GM23338 (cell line): ENCODE measurements around the gene RAB11FIP3. TPM values are rescaled to one million over a fixed set of nuclear protein-coding genes. Genes with fewer than 3 reads are reported as not detected.
"Not testable (repeated sequence)": the region's sequence is repeated elsewhere in the genome, so short reads cannot be mapped to it uniquely, and the experiment has no call there.

Source experiments
- ATAC-seq: fragments of 200-7000 bp; cut with Tn5 transposase; 3 replicates; pipeline ENCODE4 v1.9.1; 2020
- DNase-seq: peaks from one replicate; pipeline ENCODE4 v3.0.0-alpha.2; 2015; ENCODE audit warnings: low spot score
- H2AFZ ChIP-seq: fragments of 200-600 bp; sonication (generic); 2 replicates; pipeline ENCODE4 v1.8.0; 2016; ENCODE audit warnings: antibody characterized with exemption, mild to moderate bottlenecking, moderate library complexity
- H3F3A ChIP-seq: fragments of 200-600 bp; sonication (generic); replicated peaks from 2 replicates; pipeline ENCODE4 v1.8.0; 2017; ENCODE audit warnings: antibody characterized with exemption, mixed run types, low read depth
- H3K27ac ChIP-seq: fragments of 200-600 bp; sonication (generic); 2 replicates; pipeline ENCODE4 v1.6.1; 2016; ENCODE audit warnings: low read depth
- H3K27me3 ChIP-seq: fragments of 200-600 bp; sonication (generic); 2 replicates; pipeline ENCODE4 v1.8.0; 2016; ENCODE audit warnings: mild to moderate bottlenecking, mixed run types, moderate library complexity; ENCODE audit not compliant: insufficient read depth
- H3K36me3 ChIP-seq: fragments of 200-600 bp; sonication (generic); 2 replicates; pipeline ENCODE4 v1.8.0; 2016; ENCODE audit warnings: mild to moderate bottlenecking; ENCODE audit not compliant: insufficient read depth
- H3K4me1 ChIP-seq: fragments of 200-600 bp; sonication (generic); 2 replicates; pipeline ENCODE4 v1.8.0; 2016; ENCODE audit warnings: mild to moderate bottlenecking, moderate library complexity; ENCODE audit not compliant: insufficient read depth
- H3K4me2 ChIP-seq: fragments of 200-600 bp; sonication (generic); 2 replicates; pipeline ENCODE4 v1.7.1; 2017; ENCODE audit warnings: mixed run types
- H3K4me3 ChIP-seq: fragments of 200-600 bp; sonication (generic); 2 replicates; pipeline ENCODE4 v1.6.1; 2016; ENCODE audit warnings: mixed run types
- H3K79me2 ChIP-seq: fragments of 200-600 bp; sonication (generic); replicated peaks from 2 replicates; pipeline ENCODE4 v1.8.0; 2017; ENCODE audit warnings: mild to moderate bottlenecking; ENCODE audit not compliant: insufficient read depth
- H3K9me2 ChIP-seq: fragments of 200-600 bp; sonication (generic); 2 replicates; pipeline ENCODE4 v1.8.0; 2017; ENCODE audit not compliant: insufficient read depth
- H4K20me1 ChIP-seq: fragments of 200-600 bp; sonication (generic); replicated peaks from 2 replicates; pipeline ENCODE4 v1.8.0; 2017; ENCODE audit warnings: mild to moderate bottlenecking; ENCODE audit not compliant: insufficient read depth
- H3K27ac Mint-ChIP-seq: 2 replicates; pipeline ENCODE4 v1.8.0; 2020; ENCODE audit warnings: inconsistent platforms, mild to moderate bottlenecking, moderate library complexity, mixed read lengths
- H3K27me3 Mint-ChIP-seq: 3 replicates; pipeline ENCODE4 v1.8.0; 2022; ENCODE audit warnings: low read depth, mild to moderate bottlenecking, moderate library complexity, mixed read lengths, inconsistent platforms; ENCODE audit not compliant: insufficient read depth, poor library complexity
- H3K36me3 Mint-ChIP-seq: 3 replicates; pipeline ENCODE4 v1.8.0; 2021; ENCODE audit warnings: low read depth, mild to moderate bottlenecking, inconsistent platforms, moderate library complexity, mixed read lengths
- H3K4me1 Mint-ChIP-seq: 3 replicates; pipeline ENCODE4 v1.8.0; 2020; ENCODE audit warnings: mild to moderate bottlenecking, inconsistent platforms, mixed read lengths
- H3K4me3 Mint-ChIP-seq: 3 replicates; pipeline ENCODE4 v1.8.0; 2021; ENCODE audit warnings: moderate library complexity, mild to moderate bottlenecking, inconsistent platforms, mixed read lengths
- H3K9me3 Mint-ChIP-seq: 3 replicates; pipeline ENCODE4 v1.8.0; 2020; ENCODE audit warnings: moderate library complexity, mild to moderate bottlenecking, inconsistent platforms, mixed read lengths
- CREB1 ChIP-seq: fragments of 250-450 bp; sonication (Bioruptor Pico); IDR thresholded peaks from 2 replicates; pipeline ENCODE4 v1.5.0; 2020; ENCODE audit warnings: low read depth, mild to moderate bottlenecking, moderate library complexity
- ETS1 ChIP-seq: IDR thresholded peaks from 2 replicates; pipeline ENCODE4 v1.6.1; 2016; ENCODE audit warnings: antibody characterized with exemption
- EZH2 ChIP-seq: fragments of 200-600 bp; sonication (generic); IDR thresholded peaks from one replicate; pipeline ENCODE4 v1.8.0; 2017; ENCODE audit warnings: antibody characterized with exemption, mild to moderate bottlenecking, low read depth; ENCODE audit not compliant: unreplicated experiment
- EZH2phosphoT487 ChIP-seq: fragments of 200-600 bp; sonication (generic); IDR thresholded peaks from one replicate; pipeline ENCODE4 v1.8.1; 2018; ENCODE audit warnings: antibody characterized with exemption; ENCODE audit not compliant: unreplicated experiment
- JUNB ChIP-seq: IDR thresholded peaks from one replicate; pipeline ENCODE4 v1.6.1; 2016; ENCODE audit warnings: antibody characterized with exemption; ENCODE audit not compliant: unreplicated experiment
- NANOG ChIP-seq: IDR thresholded peaks from 2 replicates; pipeline ENCODE4 v1.6.1; 2016; ENCODE audit warnings: antibody characterized with exemption, borderline replicate concordance
- STAT1 ChIP-seq: IDR thresholded peaks from one replicate; pipeline ENCODE4 v1.6.1; 2016; ENCODE audit warnings: antibody characterized with exemption; ENCODE audit not compliant: unreplicated experiment
- ZNF331 ChIP-seq: fragments of 250-450 bp; sonication (Bioruptor Pico); IDR thresholded peaks from 2 replicates; pipeline ENCODE4 v1.5.0; 2020; ENCODE audit warnings: low read depth, mild to moderate bottlenecking, moderate library complexity
- ZNF462 ChIP-seq: fragments of 250-450 bp; sonication (Bioruptor Pico); IDR thresholded peaks from 2 replicates; pipeline ENCODE4 v1.5.0; 2020; ENCODE audit warnings: mild to moderate bottlenecking, moderate library complexity
- polyA plus RNA-seq: library from polyadenylated mRNA; unstranded; fragments of >200 nt; fragmentation: Nextera tagmentation; extraction: Ambion mirVana; gene quantifications from 2 replicates; pipeline ENCODE4 v1.2.1, GENCODE V29; 2016
- total RNA-seq: library from RNA; depleted of rRNA; stranded (reverse); fragments of >200 nt; shearing (Covaris generic); gene quantifications from 2 replicates; pipeline ENCODE4 v1.2.3, GENCODE V29; 2014
- TF ChIP-seq, protein P1 (sequence below): IDR thresholded peaks from one replicate; pipeline ENCODE4 v1.6.1; 2018; ENCODE audit warnings: antibody characterized with exemption; ENCODE audit not compliant: unreplicated experiment

The RAB11FIP3 gene
- total and polyA plus RNA-seq, 2 experiments from 2014 or later: 3.2 to 29.2 TPM

- no peaks in the 10 kb centered on the region; the same call in 1 of the 2 replicates for H4K20me1 ChIP-seq
- Mint-ChIP-seq H3K27me3 (peaks cover 25% of the 10 kb centered on the region), H3K36me3 (peaks cover 3% of the 10 kb centered on the region; the same call in 1 of the 3 replicates), H3K9me3 (no peaks in the 10 kb centered on the region), H3K4me1 (peaks cover 21% of the 10 kb centered on the region), H3K27ac (no peak overlapping the region), H3K4me3 (no peak overlapping the region)
- H3K4me1 ChIP-seq: peaks cover 10% of the 10 kb centered on the region
- no peak overlapping the region for H3K27ac ChIP-seq
- ATAC-seq: no peak
- H3F3A ChIP-seq: no peaks in the 10 kb centered on the region
- TF ChIP-seq JUNB (no peak), CREB1 (no peak), EZH2 (no peak), STAT1 (no peak), NANOG (no peak), EZH2phosphoT487 (no peak), ETS1 (no peak), ZNF462 (CRISPR knock-in tag) (no peak), ZNF331 (CRISPR knock-in tag) (no peak)
- TF ChIP-seq, protein P1, sequence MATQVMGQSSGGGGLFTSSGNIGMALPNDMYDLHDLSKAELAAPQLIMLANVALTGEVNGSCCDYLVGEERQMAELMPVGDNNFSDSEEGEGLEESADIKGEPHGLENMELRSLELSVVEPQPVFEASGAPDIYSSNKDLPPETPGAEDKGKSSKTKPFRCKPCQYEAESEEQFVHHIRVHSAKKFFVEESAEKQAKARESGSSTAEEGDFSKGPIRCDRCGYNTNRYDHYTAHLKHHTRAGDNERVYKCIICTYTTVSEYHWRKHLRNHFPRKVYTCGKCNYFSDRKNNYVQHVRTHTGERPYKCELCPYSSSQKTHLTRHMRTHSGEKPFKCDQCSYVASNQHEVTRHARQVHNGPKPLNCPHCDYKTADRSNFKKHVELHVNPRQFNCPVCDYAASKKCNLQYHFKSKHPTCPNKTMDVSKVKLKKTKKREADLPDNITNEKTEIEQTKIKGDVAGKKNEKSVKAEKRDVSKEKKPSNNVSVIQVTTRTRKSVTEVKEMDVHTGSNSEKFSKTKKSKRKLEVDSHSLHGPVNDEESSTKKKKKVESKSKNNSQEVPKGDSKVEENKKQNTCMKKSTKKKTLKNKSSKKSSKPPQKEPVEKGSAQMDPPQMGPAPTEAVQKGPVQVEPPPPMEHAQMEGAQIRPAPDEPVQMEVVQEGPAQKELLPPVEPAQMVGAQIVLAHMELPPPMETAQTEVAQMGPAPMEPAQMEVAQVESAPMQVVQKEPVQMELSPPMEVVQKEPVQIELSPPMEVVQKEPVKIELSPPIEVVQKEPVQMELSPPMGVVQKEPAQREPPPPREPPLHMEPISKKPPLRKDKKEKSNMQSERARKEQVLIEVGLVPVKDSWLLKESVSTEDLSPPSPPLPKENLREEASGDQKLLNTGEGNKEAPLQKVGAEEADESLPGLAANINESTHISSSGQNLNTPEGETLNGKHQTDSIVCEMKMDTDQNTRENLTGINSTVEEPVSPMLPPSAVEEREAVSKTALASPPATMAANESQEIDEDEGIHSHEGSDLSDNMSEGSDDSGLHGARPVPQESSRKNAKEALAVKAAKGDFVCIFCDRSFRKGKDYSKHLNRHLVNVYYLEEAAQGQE: no peak
- H3K36me3 ChIP-seq: no peaks in the 10 kb centered on the region
- no peaks in the 10 kb centered on the region; the same call in 1 of the 2 replicates for H3K79me2 ChIP-seq
- peak; percentile 55 for DNase-seq
- no peak overlapping the region for H3K4me2 ChIP-seq
- H3K4me3 ChIP-seq: no peak overlapping the region
- H3K27me3 ChIP-seq: no peaks in the 10 kb centered on the region
- H2AFZ ChIP-seq: no peak overlapping the region
- H3K9me2 ChIP-seq: no peaks in the 10 kb centered on the region
These were observed 42.8 kb downstream of the RAB11FIP3 start for GRCh38 chr16:468068-468821.

DNA sequence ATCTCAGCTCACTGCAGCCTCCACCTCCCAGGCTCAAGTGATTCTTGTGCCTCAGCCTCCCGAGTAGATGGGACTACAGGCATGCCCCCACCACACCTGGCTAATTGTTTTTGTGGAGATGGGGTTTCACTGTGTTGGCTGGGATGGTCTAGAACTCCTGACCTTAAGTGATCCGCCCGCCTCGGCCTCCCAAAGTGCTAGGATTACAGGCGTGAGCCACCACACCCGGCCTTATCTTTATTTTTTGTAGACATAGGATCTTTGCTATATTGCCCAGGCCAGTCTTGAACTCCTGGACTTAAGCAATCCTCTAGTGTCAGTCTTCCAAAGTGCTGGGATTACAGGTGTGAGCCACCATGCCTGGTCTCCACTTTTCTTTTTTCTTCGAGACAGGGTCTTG lies 44.0 kb downstream of the RAB11FIP3 start:
- not testable (repeated sequence) for ATAC-seq, H3K9me3 Mint-ChIP-seq, H3K36me3 ChIP-seq

More for the DNA sequence above, 44.0 kb downstream of the RAB11FIP3 start:
- H2AFZ ChIP-seq, H3K79me2 ChIP-seq, H3K27me3 ChIP-seq, H3K36me3 Mint-ChIP-seq, H3K4me3 ChIP-seq, H3K4me3 Mint-ChIP-seq, H4K20me1 ChIP-seq, H3K27ac ChIP-seq, H3K9me2 ChIP-seq, DNase-seq, H3K27ac Mint-ChIP-seq, H3F3A ChIP-seq, H3K4me2 ChIP-seq: not testable (repeated sequence)
- peaks cover 22% of the 10 kb centered on the region for H3K27me3 Mint-ChIP-seq
- H3K4me1 Mint-ChIP-seq: peaks cover 33% of the 10 kb centered on the region
- peaks cover 10% of the 10 kb centered on the region for H3K4me1 ChIP-seq
